ENCODE data around the gene CREB1.

CREB1 gene

GRCh38 chr2:207513551-207514257 is 16.1 kb upstream of the CREB1 start (continued):
- no peak for TF ChIP-seq ZNF26 (tag by site-specific recombination; IDR thresholded peaks at IDR 0.05)

- no peak overlapping the region for H3K27ac ChIP-seq (ENCODE audit: extremely low read depth, low read depth, low read length)
These were observed 15.3 kb upstream of the CREB1 start for GRCh38 chr2:207514451-207514850.

GRCh38 chr2:207515671-207516070 is 14.1 kb upstream of the CREB1 start:
- no peak for TF ChIP-seq SP2 (tag by site-specific recombination; IDR thresholded peaks at IDR 0.05)
- no peaks in the 10 kb centered on the region for H3K4me1 ChIP-seq (ENCODE audit: control insufficient read depth, insufficient read depth, low read length)
- H3K36me3 ChIP-seq (ENCODE audit: control insufficient read depth in 2 of 2, insufficient read depth in 1 of 2, low read length in 2 of 2): no peaks in the 10 kb centered on the region
- ChIA-PET POLR2A (no interaction called here), CTCF (no interaction called here)
- no peak overlapping the region for H3K4me3 ChIP-seq (ENCODE audit: low read depth, low read length)
- no peaks in the 10 kb centered on the region for H3K9me3 ChIP-seq (ENCODE audit: control insufficient read depth, insufficient read depth, low read depth, low read length)
- H3K27ac ChIP-seq (ENCODE audit: extremely low read depth, low read depth, low read length): no peak overlapping the region

More at GRCh38 chr2:207514451-207514850, 15.3 kb upstream of the CREB1 start:
- H3K4me3 ChIP-seq (ENCODE audit: low read depth, low read length): no peak overlapping the region
- ChIA-PET POLR2A (no interaction called here), CTCF (no interaction called here)
- H3K4me1 ChIP-seq (ENCODE audit: control insufficient read depth, insufficient read depth, low read length): no peaks in the 10 kb centered on the region
- no peaks in the 10 kb centered on the region for H3K9me3 ChIP-seq (ENCODE audit: control insufficient read depth, insufficient read depth, low read depth, low read length)
- H3K36me3 ChIP-seq (ENCODE audit: control insufficient read depth in 2 of 2, insufficient read depth in 1 of 2, low read length in 2 of 2): no peaks in the 10 kb centered on the region
- TF ChIP-seq ZNF585B (tag by site-specific recombination; IDR thresholded peaks at IDR 0.05) (no peak), ZNF398 (tag by site-specific recombination; IDR thresholded peaks at IDR 0.05) (no peak)

- no peak overlapping the region for H3K27ac ChIP-seq (ENCODE audit: extremely low read depth, low read depth, low read length)
- H3K36me3 ChIP-seq (ENCODE audit: control insufficient read depth in 2 of 2, insufficient read depth in 1 of 2, low read length in 2 of 2): no peaks in the 10 kb centered on the region
- POLR2A ChIA-PET: no interaction called here
- no peaks in the 10 kb centered on the region for H3K4me1 ChIP-seq (ENCODE audit: control insufficient read depth, insufficient read depth, low read length)
- TF ChIP-seq TCF7L2 (IDR thresholded peaks at IDR 0.05; ENCODE audit: borderline replicate concordance, low read depth, low read length) (no peak), OSR2 (tag by site-specific recombination; IDR thresholded peaks at IDR 0.05) (no peak), PRDM10 (tag by site-specific recombination; IDR thresholded peaks at IDR 0.05) (no peak), ZFP41 (tag by site-specific recombination; IDR thresholded peaks at IDR 0.05; ENCODE audit: borderline replicate concordance) (no peak), ZNF626 (tag by site-specific recombination; IDR thresholded peaks at IDR 0.05) (no peak), ZNF76 (tag by site-specific recombination; IDR thresholded peaks at IDR 0.05; ENCODE audit: borderline replicate concordance, low read depth) (no peak), ZIC2 (tag by site-specific recombination; IDR thresholded peaks at IDR 0.05) (no peak), ZNF10 (tag by site-specific recombination; IDR thresholded peaks at IDR 0.05) (no peak), ZBTB6 (tag by site-specific recombination; IDR thresholded peaks at IDR 0.05) (no peak)
- CTCF ChIA-PET: no interaction called here
- H3K9me3 ChIP-seq (ENCODE audit: control insufficient read depth, insufficient read depth, low read depth, low read length): no peaks in the 10 kb centered on the region
- no peak overlapping the region for H3K4me3 ChIP-seq (ENCODE audit: low read depth, low read length)
These were observed 13.6 kb upstream of the CREB1 start for GRCh38 chr2:207516206-207516605.

Data from HEK293 (cell line).